Peyer's patch (tissue), 4 donors: ENCODE data around the gene VAV2.

ENCODE experiments used
- POLR2A ChIP-seq, 2 donors: fragments of 450-650 bp; IDR thresholded peaks; one replicate each; pipeline ENCODE4 v1.5.1; 2017; ENCODE audit warnings: antibody characterized with exemption in 2 of 2, mild to moderate bottlenecking in 2 of 2, moderate library complexity in 2 of 2
- TF ChIP-seq, protein P1 (sequence below), 6 experiments: fragments of 450-650 bp in 4 of 6; fragments of 200-600 bp in 2 of 6; sonication (generic) in 1 of 6; IDR thresholded peaks; one replicate each; pipeline ENCODE4 v1.5.1; 2017 to 2019; ENCODE audit warnings: antibody characterized with exemption in 6 of 6, mild to moderate bottlenecking in 3 of 6, moderate library complexity in 1 of 6

DNA sequence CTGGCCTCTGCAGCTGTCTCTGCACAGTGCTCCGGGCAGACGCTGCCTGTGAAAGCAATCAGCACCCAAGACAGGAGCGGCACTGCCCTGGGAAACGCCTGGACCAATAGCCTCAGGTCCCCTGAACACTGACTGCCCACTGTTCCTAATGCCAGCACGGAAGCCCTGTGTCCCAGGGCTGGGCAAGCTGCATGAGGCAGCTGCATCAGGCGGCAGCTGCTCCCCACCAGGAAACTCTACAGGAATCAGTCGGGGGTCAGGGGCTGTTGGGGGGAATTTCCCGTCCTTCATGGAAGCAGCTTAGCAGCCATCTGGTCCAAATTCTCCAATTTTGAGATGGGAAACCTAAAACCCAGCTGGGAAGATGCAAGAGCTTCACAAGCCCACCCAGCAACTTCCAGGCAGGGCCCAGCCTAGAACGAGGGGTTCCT lies 118.6 kb downstream of the VAV2 start:
- no peak for TF ChIP-seq POLR2A (IDR thresholded peaks at IDR 0.05)
- TF ChIP-seq, protein P1, sequence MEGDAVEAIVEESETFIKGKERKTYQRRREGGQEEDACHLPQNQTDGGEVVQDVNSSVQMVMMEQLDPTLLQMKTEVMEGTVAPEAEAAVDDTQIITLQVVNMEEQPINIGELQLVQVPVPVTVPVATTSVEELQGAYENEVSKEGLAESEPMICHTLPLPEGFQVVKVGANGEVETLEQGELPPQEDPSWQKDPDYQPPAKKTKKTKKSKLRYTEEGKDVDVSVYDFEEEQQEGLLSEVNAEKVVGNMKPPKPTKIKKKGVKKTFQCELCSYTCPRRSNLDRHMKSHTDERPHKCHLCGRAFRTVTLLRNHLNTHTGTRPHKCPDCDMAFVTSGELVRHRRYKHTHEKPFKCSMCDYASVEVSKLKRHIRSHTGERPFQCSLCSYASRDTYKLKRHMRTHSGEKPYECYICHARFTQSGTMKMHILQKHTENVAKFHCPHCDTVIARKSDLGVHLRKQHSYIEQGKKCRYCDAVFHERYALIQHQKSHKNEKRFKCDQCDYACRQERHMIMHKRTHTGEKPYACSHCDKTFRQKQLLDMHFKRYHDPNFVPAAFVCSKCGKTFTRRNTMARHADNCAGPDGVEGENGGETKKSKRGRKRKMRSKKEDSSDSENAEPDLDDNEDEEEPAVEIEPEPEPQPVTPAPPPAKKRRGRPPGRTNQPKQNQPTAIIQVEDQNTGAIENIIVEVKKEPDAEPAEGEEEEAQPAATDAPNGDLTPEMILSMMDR (IDR thresholded peaks at IDR 0.05), result no peak
